GM10847 (cell line): Measurements from ENCODE around the gene PRKG1.

Source experiments
- POLR2A ChIP-seq: IDR thresholded peaks from 2 replicates; pipeline ENCODE4 v1.6.1; 2011; ENCODE audit not compliant: insufficient read length; ENCODE audit errors: extremely low read depth

PRKG1 gene

DNA sequence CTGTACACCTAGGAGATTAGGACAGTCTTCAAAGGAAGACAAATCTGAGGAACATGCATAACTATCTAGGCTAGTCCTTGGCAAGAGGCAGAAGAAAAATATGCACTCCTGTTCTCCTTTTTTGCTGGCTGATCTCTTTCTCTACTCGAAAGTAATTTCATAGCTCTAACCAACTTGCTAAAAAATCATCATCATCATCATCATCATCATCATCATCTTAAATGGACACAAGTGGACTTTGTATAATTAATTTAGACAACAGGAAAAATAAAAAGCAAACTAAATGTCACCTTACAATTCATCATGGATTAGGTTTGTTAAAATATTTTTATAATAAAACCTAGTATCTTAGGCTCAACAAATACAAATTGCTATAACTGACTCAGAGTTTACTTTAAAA is 1192.6 kb downstream of the PRKG1 start:
- TF ChIP-seq POLR2A: no peak

DNA sequence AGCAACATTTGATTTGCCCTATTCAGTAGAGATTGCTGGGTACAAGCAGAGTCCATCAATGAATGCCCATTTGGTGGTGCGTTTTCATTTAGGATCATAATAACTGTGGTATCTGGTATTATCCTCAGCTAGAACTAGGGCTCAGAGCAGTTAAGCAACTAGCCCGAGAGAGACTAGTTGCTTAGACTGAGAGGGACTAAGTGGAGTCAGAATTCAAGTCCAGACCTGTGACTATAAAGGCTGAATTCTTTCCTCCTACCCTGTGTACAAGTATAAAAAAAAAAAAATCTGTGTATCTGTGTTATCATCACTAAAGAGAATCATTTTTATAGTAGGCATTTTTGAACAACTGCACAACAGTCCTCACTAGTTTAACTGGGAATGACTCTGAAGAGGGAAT is 1194.5 kb downstream of the PRKG1 start:
- TF ChIP-seq POLR2A: no peak

DNA sequence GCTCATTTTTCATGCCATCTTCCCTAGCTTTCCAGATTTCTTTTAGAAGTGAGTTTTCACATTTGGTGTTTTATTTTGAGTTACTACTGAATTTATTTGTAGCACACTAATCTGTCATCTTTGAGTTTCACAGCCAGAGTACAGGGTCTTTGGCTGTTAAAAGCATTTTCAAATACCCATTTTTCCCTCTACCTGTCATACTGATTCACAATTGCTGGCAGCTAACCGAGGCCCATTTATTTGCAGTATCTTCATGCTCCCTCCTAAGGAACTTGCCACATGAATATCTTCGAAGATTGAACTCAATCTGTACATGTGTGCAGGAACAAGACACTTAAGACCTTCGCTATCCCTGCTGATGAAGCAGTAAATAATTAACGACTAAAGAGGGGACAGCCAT is 1194.9 kb downstream of the PRKG1 start:
- no peak for TF ChIP-seq POLR2A

DNA sequence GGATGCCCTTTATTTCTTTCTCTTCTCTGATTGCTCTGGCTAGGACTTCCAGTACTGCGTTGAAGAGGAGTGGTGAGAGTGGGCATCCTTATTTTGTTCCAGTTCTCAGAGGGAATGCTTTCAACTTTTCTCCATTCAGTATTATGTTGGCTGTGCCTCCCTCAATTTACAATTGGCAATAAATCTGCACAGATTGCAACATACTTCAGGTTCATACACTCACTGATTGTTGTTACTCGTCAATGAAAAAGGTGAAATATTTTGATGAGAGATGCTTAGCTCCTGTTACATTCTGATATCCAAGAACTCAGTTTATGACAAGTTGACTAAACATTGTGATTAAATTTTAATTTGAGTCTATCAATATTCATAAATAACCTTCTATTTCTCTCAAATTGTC is 1201.9 kb downstream of the PRKG1 start:
- no peak for TF ChIP-seq POLR2A

DNA sequence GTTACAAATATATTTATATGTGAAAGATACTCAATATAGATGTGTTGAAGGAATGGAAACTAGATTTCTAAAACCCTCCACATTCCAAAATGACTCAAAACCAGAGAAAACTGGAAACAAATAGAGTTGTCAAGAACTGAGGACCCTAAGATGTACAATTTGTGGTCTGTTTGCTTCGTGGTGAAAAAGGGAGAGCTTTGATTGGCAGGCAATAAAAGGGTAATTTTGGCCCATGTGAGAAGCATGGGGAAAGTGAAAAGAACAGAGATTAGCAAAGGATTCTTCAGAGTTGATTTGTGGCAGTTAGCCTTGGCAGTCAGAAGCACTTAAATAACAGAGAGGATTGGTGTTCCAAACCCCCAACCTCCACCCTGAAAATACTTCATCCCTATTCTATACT is 1202.7 kb downstream of the PRKG1 start:
- no peak for TF ChIP-seq POLR2A

DNA sequence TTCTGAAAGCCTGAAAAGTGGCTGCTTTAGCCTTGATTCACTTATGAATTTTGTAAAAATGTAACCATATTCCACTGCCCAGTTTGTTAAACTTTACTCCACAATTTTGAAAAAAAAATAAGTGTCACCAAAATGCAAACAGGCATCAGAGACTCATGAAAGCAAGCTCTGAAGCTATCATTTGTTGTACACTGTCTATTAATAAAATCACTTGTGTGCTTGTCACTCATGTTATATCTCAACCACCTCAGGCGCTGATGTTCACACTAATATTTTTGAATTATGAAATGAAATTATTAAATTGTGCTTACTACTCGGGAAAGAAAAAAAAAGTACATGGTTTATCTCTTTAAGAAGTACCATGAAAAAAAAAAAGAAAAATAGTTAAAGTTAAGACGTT is 1205.3 kb downstream of the PRKG1 start:
- no peak for TF ChIP-seq POLR2A

DNA sequence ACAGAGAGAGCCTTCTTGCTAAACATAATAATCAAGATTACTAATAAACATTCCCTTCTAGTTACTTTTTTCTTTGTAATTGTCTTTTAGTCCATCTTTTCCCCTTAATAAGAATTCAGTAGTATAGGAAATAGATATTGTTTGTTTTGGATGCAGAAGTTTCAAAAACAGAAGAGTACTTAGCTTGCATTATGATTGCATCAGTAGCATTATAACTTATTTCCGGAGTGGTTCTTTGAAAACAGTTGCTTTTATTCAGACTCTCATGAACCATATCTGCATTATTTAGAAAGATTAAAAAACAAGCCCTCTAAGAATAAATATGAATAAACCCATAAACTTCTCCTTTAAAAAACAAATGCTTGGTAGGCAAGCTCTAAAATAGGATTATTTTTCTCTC is 1205.8 kb downstream of the PRKG1 start:
- TF ChIP-seq POLR2A: no peak

DNA sequence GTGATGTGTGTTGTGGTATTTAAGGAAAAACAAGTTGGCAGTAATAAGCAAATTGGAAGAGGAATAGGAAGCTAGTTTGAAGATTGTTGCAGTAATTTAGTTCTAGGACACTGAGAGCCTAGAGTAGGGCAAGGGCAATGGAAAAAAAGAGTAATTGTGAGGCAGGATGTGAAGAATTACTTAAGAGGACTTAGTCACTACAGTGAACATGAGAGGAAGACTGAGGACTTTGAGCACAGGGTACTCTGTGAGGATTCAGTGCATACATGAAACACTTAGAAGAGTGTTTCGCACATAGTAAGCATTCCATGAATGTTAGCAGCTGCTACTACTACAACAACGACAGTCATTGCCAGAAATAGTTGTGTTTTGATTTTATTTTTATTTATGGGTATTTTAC is 1208.9 kb downstream of the PRKG1 start:
- no peak for TF ChIP-seq POLR2A

DNA sequence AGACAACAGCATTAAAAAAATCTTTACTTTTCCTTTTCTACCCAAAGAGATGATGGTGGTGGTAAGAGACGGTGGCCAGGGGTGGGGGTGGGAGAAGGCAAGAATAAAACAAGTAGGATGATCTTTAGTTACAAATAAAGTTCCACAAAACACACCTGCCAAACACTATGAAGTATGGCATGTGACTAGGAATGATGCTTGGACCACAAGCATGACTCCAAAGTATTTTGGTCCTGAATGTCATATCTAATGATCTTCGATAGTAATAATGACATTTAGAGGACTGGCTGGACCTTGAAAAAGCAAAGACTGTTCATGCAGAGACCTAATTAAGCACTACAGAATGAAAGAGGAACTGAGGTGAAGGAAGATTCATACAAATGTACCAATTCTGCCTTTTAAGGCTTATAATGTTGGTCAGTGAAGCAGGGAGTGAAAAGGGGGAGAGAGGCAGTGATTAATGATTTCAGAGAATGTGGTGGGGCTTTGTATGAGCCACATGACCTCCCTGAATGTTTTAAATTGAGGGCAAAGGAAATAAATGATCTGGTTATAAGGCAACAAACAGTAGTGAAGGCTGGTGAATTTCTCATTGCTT is 1210.2 kb downstream of the PRKG1 start:
- TF ChIP-seq POLR2A: no peak

DNA sequence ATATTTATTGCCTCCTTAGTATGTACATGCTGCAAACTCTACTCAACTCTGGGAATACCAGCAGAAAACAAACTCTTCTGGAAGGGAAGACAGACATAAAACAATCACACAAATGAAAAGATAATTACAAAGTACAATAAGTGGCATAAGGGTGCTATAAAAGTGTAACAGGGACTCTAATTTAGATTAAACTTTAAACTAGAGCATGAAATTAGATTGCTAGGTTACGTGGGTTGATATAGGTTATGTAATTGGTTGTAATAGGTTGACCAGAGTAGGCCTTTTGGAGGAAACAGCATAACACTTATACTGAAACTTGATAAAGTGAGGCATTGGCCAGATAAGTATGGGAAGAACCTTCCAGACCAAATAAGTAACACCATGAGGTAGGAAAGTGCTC is 1213.6 kb downstream of the PRKG1 start:
- TF ChIP-seq POLR2A: no peak

DNA sequence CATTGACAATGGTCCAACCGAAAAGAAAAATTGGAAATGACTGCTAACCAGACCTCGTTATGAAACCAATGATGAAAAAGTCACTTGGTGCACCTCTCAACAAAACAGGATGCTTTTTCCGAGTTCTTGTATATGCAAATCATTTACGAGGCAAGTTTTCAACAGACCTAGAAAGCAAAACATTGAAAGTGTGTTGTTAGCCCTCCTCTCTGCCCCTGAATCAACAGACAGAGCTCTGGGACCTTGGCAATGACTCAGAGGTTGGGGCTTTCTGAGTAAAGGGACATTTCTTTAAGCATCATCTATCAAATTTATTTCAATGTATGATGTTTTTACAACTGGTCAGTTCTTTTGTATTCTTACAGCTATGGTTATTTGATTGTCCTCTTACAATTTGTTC is 1223.5 kb downstream of the PRKG1 start:
- TF ChIP-seq POLR2A: no peak

DNA sequence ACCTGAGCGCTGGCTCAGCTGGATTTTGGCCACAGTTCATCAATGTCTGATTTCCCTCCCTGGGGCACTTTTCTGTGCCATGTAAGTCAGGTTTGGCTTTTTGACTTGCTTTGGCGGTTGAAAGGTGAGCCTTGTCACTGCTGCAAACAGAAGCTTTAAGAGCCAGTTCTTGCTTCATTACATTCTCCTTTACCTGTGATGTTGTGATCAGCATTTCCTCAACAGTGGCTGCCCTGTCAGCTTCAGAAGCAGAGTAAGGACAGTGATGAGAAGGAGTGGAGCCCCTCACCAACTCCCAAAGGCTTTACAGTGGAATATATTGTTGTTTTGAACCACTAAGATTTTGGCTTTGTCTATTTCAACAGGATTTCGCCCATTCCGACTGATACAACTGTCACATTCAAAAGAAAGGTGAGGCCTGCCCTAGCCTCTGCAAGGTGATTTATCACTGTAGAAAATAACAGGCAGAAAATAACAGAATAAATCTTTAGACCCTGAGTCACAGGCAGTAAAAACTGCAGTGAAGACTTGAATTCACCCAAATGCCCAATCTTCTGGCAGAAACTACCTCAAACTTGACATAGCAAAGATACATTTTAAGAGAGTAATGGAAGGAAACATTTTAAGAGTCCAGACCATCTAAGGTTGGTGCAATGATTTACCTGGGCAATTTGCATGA is 1226.5 kb downstream of the PRKG1 start:
- TF ChIP-seq POLR2A: no peak

DNA sequence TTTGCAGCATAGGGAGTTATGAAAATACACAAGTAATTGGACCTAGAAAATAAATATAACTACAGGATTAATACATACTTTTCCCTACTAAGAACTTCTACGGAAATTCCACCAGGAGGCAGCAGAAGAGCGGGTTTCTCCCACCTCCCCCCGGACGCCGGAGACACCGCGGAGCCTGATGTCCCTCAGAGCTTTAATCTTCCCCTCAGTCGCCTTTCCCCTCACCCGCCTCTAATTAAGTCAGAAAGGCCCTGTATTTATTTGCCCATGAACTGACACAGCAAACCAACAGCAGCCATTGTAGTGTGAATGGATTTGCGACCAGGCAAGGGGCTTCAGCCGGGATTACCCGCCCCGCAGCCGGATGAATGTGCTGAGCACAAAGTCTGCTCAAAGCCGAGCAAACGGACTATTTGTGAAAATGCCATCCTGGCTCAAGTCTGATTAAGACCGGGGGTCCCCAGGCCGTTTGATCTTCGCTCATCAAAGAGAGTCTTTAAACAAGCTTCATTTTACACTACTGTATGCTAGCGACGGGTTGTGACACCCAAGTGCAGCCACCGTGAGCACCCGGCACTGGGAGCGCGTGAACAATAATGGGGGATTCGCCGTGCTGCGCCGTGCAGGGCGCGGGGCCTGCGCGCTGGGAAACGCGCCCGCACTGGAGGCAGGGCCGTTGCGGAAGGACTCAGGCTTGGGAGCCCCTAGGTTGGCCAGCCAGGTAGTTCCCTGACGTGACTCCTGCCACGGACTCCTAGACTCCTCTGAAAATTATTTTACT is 1234.2 kb downstream of the PRKG1 start:
- no peak for TF ChIP-seq POLR2A

DNA sequence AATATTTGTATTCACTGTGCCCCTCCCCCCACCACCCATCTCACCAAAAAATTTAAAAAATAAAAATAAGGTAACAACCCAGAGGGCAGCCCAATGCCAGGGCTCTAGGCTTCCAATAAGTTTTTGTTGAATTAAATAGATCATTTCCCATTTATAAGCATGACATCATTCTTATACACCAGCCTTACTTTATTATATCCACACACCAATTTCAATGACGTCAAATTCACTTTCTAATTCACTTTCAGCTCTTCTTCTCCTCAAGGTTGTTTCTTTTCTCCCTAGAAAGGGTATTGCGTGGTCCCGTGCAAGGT is 1238.6 kb downstream of the PRKG1 start:
- TF ChIP-seq POLR2A: no peak

DNA sequence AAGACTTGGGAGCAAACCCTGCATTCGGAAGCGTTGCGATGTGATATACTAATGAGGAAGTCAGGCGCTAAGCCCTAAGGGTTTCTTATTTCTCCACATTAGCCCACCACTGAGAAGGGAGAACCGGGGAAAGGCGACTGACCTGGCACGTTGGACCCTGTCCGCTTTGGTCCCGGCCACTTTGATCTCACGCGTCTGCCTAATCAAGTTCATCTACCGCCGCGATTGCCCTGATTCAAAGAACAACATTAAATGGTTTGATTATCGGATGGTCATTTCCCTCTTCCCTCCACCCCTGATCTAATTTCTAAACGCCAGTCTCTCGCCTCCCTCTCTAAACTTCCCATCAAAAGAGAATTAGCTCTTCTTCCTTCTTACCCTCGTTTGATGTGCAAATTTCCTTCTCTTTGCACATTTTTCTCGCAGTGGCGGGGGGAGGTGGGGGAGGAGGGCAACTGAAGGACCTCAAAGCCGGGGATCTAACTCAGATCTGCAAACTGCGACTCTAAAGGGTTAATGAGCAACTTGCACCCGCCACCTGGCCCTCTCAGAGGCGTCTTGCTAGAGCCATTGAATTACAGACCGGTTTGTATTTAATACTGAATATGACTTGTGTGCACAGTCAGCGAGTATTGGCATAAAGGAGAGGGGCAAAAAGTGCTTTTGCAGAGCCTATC is 1239.1 kb downstream of the PRKG1 start:
- no peak for TF ChIP-seq POLR2A
